K562 (cell line): Measurements from ENCODE around the gene TMC4. TPM values are rescaled to one million over a fixed set of nuclear protein-coding genes. Genes with fewer than 3 reads are reported as not detected.
A peak's percentile ranks its signal among the peaks of the same experiment; 100 is the strongest.

Source experiments
- HDAC1 ChIP-seq, 2 experiments: fragments of 450-650 bp; IDR thresholded peaks; 2 replicates each; pipeline ENCODE4 v1.6.1; 2016 to 2017; ENCODE audit warnings: inconsistent platforms in 1 of 2, mild to moderate bottlenecking in 1 of 2, moderate library complexity in 1 of 2
- KDM5B ChIP-seq: fragments of 200-600 bp; sonication (generic); IDR thresholded peaks from 2 replicates; pipeline ENCODE4 v1.6.1; 2012; ENCODE audit warnings: low read depth, mild to moderate bottlenecking, moderate library complexity, low read length, control low read depth, inconsistent platforms; ENCODE audit not compliant: insufficient replicate concordance
- MEF2D ChIP-seq: conservative IDR thresholded peaks from 2 replicates; pipeline ENCODE4 v1.6.1; 2016; ENCODE audit warnings: low read depth, missing genetic modification characterization, missing compliant biosample characterization
- RBM34 ChIP-seq: fragments of 200-400 bp; formaldehyde crosslinking; IDR thresholded peaks from 2 replicates; pipeline ENCODE4 v1.6.1; 2018; ENCODE audit warnings: low read length, borderline replicate concordance; ENCODE audit not compliant: insufficient read depth
- XRCC3 ChIP-seq: fragments of 450-650 bp; IDR thresholded peaks from 2 replicates; pipeline ENCODE4 v1.6.1; 2017; ENCODE audit warnings: mild to moderate bottlenecking, moderate library complexity
- ZNF3 ChIP-seq: fragments of 250-450 bp; sonication (Bioruptor Pico); IDR thresholded peaks from 2 replicates; pipeline ENCODE4 v1.5.0; 2021; ENCODE audit warnings: mild to moderate bottlenecking, moderate library complexity
- ZNF436 ChIP-seq: fragments of 250-450, 450-650 bp; sonication (Bioruptor Pico); formaldehyde crosslinking; IDR thresholded peaks from 2 replicates; pipeline ENCODE4 v1.7.0; 2020; ENCODE audit warnings: mild to moderate bottlenecking
- polyA plus RNA-seq, 8 experiments: library from polyadenylated mRNA; depleted of rRNA in 4 of 8; stranded (reverse) in 5 of 8; unstranded in 3 of 8; fragments of >200 nt; fragmentation: Nextera tagmentation in 2 of 8; fragmentation: Illumina TruSeq in 1 of 8; extraction: Ambion mirVana in 2 of 8; extraction: Trizol in 1 of 8; gene quantifications; 2 replicates each; pipeline versions ENCODE4 v1.2.1 to v1.2.3, GENCODE V29; 2011 to 2014; ENCODE audit warnings: inconsistent platforms in 1 of 8, missing spikeins in 1 of 8
- total RNA-seq, 7 experiments: library from RNA; depleted of rRNA in 6 of 7; stranded (reverse); fragments of >200 nt in 6 of 7; fragmentation: Illumina TruSeq in 2 of 7; extraction: Trizol in 2 of 7; gene quantifications; 2 replicates each; pipeline versions ENCODE4 v1.2.1 to v1.2.3, GENCODE V29; 2011 to 2021; ENCODE audit warnings: low replicate concordance in 1 of 7
- TF ChIP-seq, protein P1 (sequence below): fragments of 450-650 bp; IDR thresholded peaks from 2 replicates; pipeline ENCODE4 v1.6.1; 2018; ENCODE audit not compliant: partially characterized antibody
- TF ChIP-seq, protein P2 (sequence below), 2 experiments: IDR thresholded peaks; 2 replicates each; pipeline ENCODE4 v1.6.1; 2012; ENCODE audit warnings: improper control_type of control experiment in 2 of 2, low read depth in 2 of 2, low read length in 2 of 2, borderline replicate concordance in 1 of 2
- TF ChIP-seq, protein P3 (sequence below): sonication (generic); formaldehyde crosslinking; IDR thresholded peaks from 2 replicates; pipeline ENCODE4 v1.8.1; 2023; ENCODE audit warnings: mild to moderate bottlenecking, missing genetic modification reagents
- TF ChIP-seq, protein P4 (sequence below): fragments of 250-450 bp; sonication (Bioruptor Pico); IDR thresholded peaks from 2 replicates; pipeline ENCODE4 v1.5.0; 2021; ENCODE audit warnings: mild to moderate bottlenecking, moderate library complexity
- TF ChIP-seq, protein P5 (sequence below): sonication (generic); formaldehyde crosslinking; IDR thresholded peaks from 2 replicates; pipeline ENCODE4 v1.8.1; 2023; ENCODE audit warnings: mild to moderate bottlenecking, missing genetic modification reagents

The TMC4 gene
- total and polyA plus RNA-seq, 9 of the 15 experiments (the other 6 are each of a cell fraction or from before 2014, with no cell fraction given): 0.12 to 0.79 (median 0.36) TPM; not detected in 2

DNA sequence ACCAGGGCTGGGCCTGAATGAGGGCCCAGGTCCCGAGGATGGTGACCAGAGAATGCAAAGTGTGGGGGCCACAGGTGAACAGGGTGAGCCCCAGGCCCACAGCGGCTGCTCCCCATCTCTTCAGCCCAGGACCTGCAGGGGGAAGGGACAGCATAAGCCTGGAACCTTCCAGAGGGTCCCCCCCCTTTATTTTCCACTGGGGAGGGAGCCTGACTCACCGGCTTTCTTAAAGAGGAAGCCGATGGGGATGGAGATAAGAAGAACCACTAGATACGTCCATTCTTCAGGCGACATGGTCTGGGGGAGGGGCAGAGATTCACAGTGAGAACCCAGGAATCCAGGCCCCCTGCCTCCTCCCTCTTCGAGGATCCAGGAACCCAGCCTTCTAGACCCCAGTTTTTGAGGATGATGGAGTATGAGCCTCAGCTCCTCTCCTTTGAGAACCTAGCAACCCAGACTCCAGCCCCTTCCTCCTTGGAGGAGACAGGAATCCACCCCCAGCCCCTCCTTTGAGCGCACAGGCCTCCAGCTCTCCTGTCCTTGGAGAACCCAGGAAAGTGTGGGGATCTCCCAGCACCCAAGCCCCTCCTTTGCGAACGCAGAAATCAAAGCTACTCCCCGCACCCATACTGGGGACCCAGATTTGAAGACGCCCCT, 15.4 kb upstream of the TMC4 start (continued):
- TF ChIP-seq, protein P1, sequence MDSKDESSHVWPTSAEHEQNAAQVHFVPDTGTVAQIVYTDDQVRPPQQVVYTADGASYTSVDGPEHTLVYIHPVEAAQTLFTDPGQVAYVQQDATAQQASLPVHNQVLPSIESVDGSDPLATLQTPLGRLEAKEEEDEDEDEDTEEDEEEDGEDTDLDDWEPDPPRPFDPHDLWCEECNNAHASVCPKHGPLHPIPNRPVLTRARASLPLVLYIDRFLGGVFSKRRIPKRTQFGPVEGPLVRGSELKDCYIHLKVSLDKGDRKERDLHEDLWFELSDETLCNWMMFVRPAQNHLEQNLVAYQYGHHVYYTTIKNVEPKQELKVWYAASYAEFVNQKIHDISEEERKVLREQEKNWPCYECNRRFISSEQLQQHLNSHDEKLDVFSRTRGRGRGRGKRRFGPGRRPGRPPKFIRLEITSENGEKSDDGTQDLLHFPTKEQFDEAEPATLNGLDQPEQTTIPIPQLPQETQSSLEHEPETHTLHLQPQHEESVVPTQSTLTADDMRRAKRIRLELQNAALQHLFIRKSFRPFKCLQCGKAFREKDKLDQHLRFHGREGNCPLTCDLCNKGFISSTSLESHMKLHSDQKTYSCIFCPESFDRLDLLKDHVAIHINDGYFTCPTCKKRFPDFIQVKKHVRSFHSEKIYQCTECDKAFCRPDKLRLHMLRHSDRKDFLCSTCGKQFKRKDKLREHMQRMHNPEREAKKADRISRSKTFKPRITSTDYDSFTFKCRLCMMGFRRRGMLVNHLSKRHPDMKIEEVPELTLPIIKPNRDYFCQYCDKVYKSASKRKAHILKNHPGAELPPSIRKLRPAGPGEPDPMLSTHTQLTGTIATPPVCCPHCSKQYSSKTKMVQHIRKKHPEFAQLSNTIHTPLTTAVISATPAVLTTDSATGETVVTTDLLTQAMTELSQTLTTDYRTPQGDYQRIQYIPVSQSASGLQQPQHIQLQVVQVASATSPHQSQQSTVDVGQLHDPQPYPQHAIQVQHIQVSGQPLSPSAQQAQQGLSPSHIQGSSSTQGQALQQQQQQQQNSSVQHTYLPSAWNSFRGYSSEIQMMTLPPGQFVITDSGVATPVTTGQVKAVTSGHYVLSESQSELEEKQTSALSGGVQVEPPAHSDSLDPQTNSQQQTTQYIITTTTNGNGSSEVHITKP: no peak
- TF ChIP-seq XRCC3: no peak
- TF ChIP-seq, protein P2, sequence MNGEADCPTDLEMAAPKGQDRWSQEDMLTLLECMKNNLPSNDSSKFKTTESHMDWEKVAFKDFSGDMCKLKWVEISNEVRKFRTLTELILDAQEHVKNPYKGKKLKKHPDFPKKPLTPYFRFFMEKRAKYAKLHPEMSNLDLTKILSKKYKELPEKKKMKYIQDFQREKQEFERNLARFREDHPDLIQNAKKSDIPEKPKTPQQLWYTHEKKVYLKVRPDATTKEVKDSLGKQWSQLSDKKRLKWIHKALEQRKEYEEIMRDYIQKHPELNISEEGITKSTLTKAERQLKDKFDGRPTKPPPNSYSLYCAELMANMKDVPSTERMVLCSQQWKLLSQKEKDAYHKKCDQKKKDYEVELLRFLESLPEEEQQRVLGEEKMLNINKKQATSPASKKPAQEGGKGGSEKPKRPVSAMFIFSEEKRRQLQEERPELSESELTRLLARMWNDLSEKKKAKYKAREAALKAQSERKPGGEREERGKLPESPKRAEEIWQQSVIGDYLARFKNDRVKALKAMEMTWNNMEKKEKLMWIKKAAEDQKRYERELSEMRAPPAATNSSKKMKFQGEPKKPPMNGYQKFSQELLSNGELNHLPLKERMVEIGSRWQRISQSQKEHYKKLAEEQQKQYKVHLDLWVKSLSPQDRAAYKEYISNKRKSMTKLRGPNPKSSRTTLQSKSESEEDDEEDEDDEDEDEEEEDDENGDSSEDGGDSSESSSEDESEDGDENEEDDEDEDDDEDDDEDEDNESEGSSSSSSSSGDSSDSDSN (IDR thresholded peaks at IDR 0.05; ENCODE audit: borderline replicate concordance in 1 of 2, low read depth in 2 of 2, low read length in 2 of 2): 0 out of 4 replicates have a peak, but pooled peaks of 1 of the 2 experiments have one; percentile 28
- TF ChIP-seq HDAC1 (IDR thresholded peaks at IDR 0.05): peak in 1 of 2 experiments; percentile 69; a peak in 1 of 4 replicates
- TF ChIP-seq, protein P3, sequence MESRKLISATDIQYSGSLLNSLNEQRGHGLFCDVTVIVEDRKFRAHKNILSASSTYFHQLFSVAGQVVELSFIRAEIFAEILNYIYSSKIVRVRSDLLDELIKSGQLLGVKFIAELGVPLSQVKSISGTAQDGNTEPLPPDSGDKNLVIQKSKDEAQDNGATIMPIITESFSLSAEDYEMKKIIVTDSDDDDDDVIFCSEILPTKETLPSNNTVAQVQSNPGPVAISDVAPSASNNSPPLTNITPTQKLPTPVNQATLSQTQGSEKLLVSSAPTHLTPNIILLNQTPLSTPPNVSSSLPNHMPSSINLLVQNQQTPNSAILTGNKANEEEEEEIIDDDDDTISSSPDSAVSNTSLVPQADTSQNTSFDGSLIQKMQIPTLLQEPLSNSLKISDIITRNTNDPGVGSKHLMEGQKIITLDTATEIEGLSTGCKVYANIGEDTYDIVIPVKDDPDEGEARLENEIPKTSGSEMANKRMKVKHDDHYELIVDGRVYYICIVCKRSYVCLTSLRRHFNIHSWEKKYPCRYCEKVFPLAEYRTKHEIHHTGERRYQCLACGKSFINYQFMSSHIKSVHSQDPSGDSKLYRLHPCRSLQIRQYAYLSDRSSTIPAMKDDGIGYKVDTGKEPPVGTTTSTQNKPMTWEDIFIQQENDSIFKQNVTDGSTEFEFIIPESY (CRISPR knock-in tag): no peak
- 0 out of 2 replicates have a peak, but pooled peaks have one; percentile 33 for TF ChIP-seq MEF2D (tag)
- no peak for TF ChIP-seq RBM34
- no peak for TF ChIP-seq ZNF3 (CRISPR knock-in tag)
- TF ChIP-seq, protein P4, sequence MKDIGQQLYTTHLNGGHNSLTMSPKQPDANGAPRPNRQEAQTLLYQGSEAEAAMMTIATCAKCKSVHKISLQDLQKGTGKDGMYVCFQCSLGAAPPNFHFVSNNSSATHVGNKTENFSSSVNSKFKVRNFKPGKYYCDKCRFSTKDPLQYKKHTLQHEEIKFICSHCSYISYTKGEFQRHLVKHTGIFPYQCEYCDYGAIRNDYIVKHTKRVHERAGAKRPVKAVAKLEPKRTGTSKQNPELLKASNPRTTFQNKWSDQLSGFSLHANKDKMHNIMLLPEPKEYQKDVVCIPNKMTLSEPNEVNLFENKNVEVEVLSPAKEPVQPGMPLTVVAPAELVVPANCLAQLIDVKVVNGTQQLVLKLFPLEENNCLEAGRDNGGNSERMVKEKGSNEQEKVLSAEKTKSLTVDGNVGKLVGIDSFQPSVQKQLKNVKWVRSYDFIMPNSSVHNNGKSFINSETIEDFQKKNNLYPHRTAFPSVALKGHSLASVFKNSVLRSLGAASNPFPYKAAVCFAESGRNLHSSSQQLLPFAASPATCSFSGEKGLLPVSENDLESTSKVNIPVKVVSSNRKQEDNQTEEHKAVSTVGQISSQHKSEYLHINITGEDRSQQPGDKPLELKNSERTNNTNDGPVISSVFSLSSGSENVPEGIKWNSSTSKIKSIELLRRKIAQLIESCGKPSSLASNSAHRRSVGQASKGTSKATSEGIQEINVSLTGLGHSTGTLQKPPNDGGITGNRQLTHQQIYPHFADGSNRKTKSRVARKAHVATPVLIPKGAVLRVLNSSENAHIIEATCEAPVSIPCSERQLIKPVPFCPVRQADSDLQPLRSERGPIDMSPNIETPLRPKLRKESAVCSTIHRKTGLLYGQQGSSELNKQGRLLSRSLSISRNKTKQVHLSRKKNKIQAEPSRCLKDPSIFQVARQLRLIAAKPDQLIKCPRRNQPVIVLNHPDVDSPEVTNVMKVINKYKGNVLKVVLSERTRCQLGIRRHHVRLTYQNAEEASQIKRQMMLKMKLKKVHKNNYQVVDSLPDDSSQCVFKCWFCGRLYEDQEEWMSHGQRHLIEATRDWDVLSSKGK (CRISPR knock-in tag): no peak
- peak; percentile 37 for TF ChIP-seq KDM5B
- TF ChIP-seq ZNF436 (CRISPR knock-in tag): no peak
- TF ChIP-seq, protein P5, sequence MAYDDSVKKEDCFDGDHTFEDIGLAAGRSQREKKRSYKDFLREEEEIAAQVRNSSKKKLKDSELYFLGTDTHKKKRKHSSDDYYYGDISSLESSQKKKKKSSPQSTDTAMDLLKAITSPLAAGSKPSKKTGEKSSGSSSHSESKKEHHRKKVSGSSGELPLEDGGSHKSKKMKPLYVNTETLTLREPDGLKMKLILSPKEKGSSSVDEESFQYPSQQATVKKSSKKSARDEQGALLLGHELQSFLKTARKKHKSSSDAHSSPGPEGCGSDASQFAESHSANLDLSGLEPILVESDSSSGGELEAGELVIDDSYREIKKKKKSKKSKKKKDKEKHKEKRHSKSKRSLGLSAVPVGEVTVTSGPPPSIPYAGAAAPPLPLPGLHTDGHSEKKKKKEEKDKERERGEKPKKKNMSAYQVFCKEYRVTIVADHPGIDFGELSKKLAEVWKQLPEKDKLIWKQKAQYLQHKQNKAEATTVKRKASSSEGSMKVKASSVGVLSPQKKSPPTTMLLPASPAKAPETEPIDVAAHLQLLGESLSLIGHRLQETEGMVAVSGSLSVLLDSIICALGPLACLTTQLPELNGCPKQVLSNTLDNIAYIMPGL (CRISPR knock-in tag): no peak
